ENCODE results near the gene ARHGAP24.

Gene ARHGAP24

GRCh38 chr4:85474818-85475630, at the start of gene ARHGAP24:
Gene ARHGAP24, plus strand, starts transcription at chr4:85475150.
- ChIA-PET POLR2A (interaction anchor here (0.6 to 1.5 kb wide), 9 partner anchors 14 to 581 kb away, joined by 3 to 8 read pairs (median 3); partner anchors contain the start of gene WDFY3), CTCF (interaction anchor here (0.6 to 0.7 kb wide), 3 partner anchors 231 to 332 kb away, joined by 3 to 4 read pairs (median 3); no protein-coding TSS in a partner anchor)
- TF ChIP-seq L3MBTL2 (conservative IDR thresholded peaks at IDR 0.05) (0 out of 2 replicates have a peak, but pooled peaks have one; percentile 21), ARNT (IDR thresholded peaks at IDR 0.05) (no peak)
- peak; percentile 81 for DNase-seq (ENCODE audit: extremely low spot score)

DNA sequence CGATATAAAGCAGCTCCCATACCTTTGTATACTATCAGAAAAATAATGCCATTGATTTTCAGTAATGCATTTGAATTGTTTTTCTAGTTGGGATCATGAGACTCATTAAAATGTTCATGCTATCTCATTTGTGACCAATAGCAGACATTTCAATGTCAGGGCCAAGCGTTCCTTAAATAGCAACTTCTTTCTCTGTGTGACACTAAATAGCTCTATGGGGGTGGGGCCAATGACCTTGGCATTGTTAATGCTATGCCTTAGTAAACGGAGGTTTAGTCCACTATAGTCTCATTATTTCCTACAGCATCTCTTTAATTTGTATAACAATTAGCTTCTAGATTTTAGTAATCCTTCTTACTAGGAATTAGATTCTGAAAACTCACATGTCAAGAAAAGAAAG, 48.6 kb upstream of the ARHGAP24 start:
- ChIA-PET POLR2A (no interaction called here), CTCF (no interaction called here)
- TF ChIP-seq FOXK2 (IDR thresholded peaks at IDR 0.05): no peak
- no peak for TF ChIP-seq LEF1 (IDR thresholded peaks at IDR 0.05; ENCODE audit: borderline replicate concordance)
- no peak for TF ChIP-seq ARNT (IDR thresholded peaks at IDR 0.05)
- no peak for TF ChIP-seq ELF4 (IDR thresholded peaks at IDR 0.05)
- no peak for TF ChIP-seq L3MBTL2 (conservative IDR thresholded peaks at IDR 0.05)
- TF ChIP-seq NFRKB (IDR thresholded peaks at IDR 0.05): no peak
- no peak for TF ChIP-seq ZNF384 (IDR thresholded peaks at IDR 0.05)
- no peak for DNase-seq (ENCODE audit: extremely low spot score)

- TF ChIP-seq FOXM1 (IDR thresholded peaks at IDR 0.05; ENCODE audit: borderline replicate concordance): no peak
- TF ChIP-seq FOXK2 (IDR thresholded peaks at IDR 0.05): no peak
- TF ChIP-seq NFRKB (IDR thresholded peaks at IDR 0.05): no peak
- no peak for TF ChIP-seq HDGF (IDR thresholded peaks at IDR 0.05; ENCODE audit: borderline replicate concordance)
- no peak for TF ChIP-seq SUZ12 (IDR thresholded peaks at IDR 0.05)
- TF ChIP-seq ELF4 (IDR thresholded peaks at IDR 0.05): no peak
- TF ChIP-seq TARDBP (IDR thresholded peaks at IDR 0.05): no peak
- no peak for TF ChIP-seq CTBP1 (IDR thresholded peaks at IDR 0.05; ENCODE audit: borderline replicate concordance)
- TF ChIP-seq BHLHE40 (IDR thresholded peaks at IDR 0.05; ENCODE audit: borderline replicate concordance): no peak
- no peak for TF ChIP-seq LEF1 (IDR thresholded peaks at IDR 0.05; ENCODE audit: borderline replicate concordance)
- TF ChIP-seq SP1 (IDR thresholded peaks at IDR 0.05): no peak
- TF ChIP-seq L3MBTL2 (conservative IDR thresholded peaks at IDR 0.05): no peak
- TF ChIP-seq ARNT (IDR thresholded peaks at IDR 0.05): no peak
- no peak for TF ChIP-seq FOXA1 (IDR thresholded peaks at IDR 0.05)
- TF ChIP-seq, protein P1, sequence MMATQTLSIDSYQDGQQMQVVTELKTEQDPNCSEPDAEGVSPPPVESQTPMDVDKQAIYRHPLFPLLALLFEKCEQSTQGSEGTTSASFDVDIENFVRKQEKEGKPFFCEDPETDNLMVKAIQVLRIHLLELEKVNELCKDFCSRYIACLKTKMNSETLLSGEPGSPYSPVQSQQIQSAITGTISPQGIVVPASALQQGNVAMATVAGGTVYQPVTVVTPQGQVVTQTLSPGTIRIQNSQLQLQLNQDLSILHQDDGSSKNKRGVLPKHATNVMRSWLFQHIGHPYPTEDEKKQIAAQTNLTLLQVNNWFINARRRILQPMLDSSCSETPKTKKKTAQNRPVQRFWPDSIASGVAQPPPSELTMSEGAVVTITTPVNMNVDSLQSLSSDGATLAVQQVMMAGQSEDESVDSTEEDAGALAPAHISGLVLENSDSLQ (IDR thresholded peaks at IDR 0.05): no peak
- no peak for TF ChIP-seq ZNF384 (IDR thresholded peaks at IDR 0.05)
- DNase-seq (ENCODE audit: extremely low spot score): no peak
- ChIA-PET POLR2A (no interaction called here), CTCF (no interaction called here)
Observed at GRCh38 chr4:85427123-85427522, 47.8 kb upstream of the ARHGAP24 start.

DNA sequence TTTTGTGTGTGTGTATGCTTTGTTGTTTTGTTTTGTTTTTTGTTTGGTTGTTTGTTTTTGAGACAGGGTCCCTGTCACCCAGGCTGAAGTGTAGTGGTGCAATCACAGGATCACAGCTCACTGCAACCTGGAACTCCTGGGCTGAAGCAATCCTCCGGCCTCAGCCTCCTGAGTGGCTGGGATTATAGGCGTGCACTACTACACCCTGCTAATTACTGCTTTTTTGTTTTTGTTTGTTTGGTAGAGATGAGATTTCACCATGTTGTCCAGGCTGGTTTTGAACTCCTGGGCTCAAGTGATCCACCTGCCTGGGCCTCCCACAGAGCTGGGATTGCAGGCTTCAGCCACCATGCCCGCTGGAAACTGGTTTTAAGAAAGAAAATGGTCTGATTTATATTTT, 44.7 kb upstream of the ARHGAP24 start:
- ChIA-PET POLR2A (no interaction called here), CTCF (no interaction called here)
- DNase-seq (ENCODE audit: extremely low spot score): no peak
- no peak for TF ChIP-seq CTBP1 (IDR thresholded peaks at IDR 0.05; ENCODE audit: borderline replicate concordance)
- no peak for TF ChIP-seq SP1 (IDR thresholded peaks at IDR 0.05)
- TF ChIP-seq ARNT (IDR thresholded peaks at IDR 0.05): no peak
- no peak for TF ChIP-seq ZNF384 (IDR thresholded peaks at IDR 0.05)
- TF ChIP-seq SUZ12 (IDR thresholded peaks at IDR 0.05): no peak
- TF ChIP-seq FOXM1 (IDR thresholded peaks at IDR 0.05; ENCODE audit: borderline replicate concordance): no peak
- TF ChIP-seq FOXA1 (IDR thresholded peaks at IDR 0.05): no peak
- TF ChIP-seq, protein P1 (IDR thresholded peaks at IDR 0.05): no peak
- TF ChIP-seq FOXK2 (IDR thresholded peaks at IDR 0.05): no peak
- no peak for TF ChIP-seq HDGF (IDR thresholded peaks at IDR 0.05; ENCODE audit: borderline replicate concordance)
- no peak for TF ChIP-seq TARDBP (IDR thresholded peaks at IDR 0.05)

- ChIA-PET POLR2A (no interaction called here), CTCF (no interaction called here)
- no peak for DNase-seq (ENCODE audit: extremely low spot score)
- TF ChIP-seq HDGF (IDR thresholded peaks at IDR 0.05; ENCODE audit: borderline replicate concordance) (no peak), TARDBP (IDR thresholded peaks at IDR 0.05) (no peak), SP1 (IDR thresholded peaks at IDR 0.05) (no peak), CTBP1 (IDR thresholded peaks at IDR 0.05; ENCODE audit: borderline replicate concordance) (no peak), L3MBTL2 (conservative IDR thresholded peaks at IDR 0.05) (no peak), LEF1 (IDR thresholded peaks at IDR 0.05; ENCODE audit: borderline replicate concordance) (no peak), FOXK2 (IDR thresholded peaks at IDR 0.05) (no peak)
- TF ChIP-seq, protein P1 (IDR thresholded peaks at IDR 0.05): no peak
Observed at GRCh38 chr4:85430697-85431096, 44.3 kb upstream of the ARHGAP24 start.

DNA sequence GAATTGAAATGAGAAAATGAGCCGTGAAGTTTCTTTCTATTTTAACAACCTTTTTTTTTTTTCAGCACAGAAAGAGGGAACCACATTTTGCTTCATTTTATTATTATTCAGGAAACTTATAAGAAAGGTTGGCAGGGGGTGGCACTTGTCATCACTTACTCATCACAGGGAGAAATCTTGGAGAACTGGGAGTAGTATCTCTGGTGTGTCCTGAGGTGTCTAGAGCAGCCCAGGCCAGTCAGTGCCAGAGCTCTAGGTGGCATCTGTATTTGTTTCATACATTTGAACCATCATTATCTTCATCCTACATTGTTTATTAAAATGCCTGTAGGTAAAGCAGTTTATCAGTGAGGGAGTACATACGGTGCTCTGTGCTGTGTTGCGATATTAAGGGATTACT, 43.8 kb upstream of the ARHGAP24 start:
- TF ChIP-seq FOXK2 (IDR thresholded peaks at IDR 0.05) (no peak), L3MBTL2 (conservative IDR thresholded peaks at IDR 0.05) (no peak), SP1 (IDR thresholded peaks at IDR 0.05) (no peak), SUZ12 (IDR thresholded peaks at IDR 0.05) (no peak), NFRKB (IDR thresholded peaks at IDR 0.05) (no peak), ELF4 (IDR thresholded peaks at IDR 0.05) (no peak), BHLHE40 (IDR thresholded peaks at IDR 0.05; ENCODE audit: borderline replicate concordance) (no peak), ARNT (IDR thresholded peaks at IDR 0.05) (no peak), ZNF384 (IDR thresholded peaks at IDR 0.05) (no peak), TARDBP (IDR thresholded peaks at IDR 0.05) (no peak), LEF1 (IDR thresholded peaks at IDR 0.05; ENCODE audit: borderline replicate concordance) (no peak), CTBP1 (IDR thresholded peaks at IDR 0.05; ENCODE audit: borderline replicate concordance) (no peak)
- TF ChIP-seq, protein P1 (IDR thresholded peaks at IDR 0.05): no peak
- CTCF ChIA-PET: no interaction called here

More for the DNA sequence above, 43.8 kb upstream of the ARHGAP24 start:
- no peak for DNase-seq (ENCODE audit: extremely low spot score)
- POLR2A ChIA-PET: no interaction called here
